Measurements from ENCODE around the gene HSPA4. TPM values are rescaled to one million over a fixed set of nuclear protein-coding genes. Genes with fewer than 3 reads are reported as not detected.

Gene HSPA4
- total and polyA plus RNA-seq, 2 of the 13 experiments (the other 11 are each of a cell fraction or from before 2014, with no cell fraction given): 36.6 to 231 TPM

DNA sequence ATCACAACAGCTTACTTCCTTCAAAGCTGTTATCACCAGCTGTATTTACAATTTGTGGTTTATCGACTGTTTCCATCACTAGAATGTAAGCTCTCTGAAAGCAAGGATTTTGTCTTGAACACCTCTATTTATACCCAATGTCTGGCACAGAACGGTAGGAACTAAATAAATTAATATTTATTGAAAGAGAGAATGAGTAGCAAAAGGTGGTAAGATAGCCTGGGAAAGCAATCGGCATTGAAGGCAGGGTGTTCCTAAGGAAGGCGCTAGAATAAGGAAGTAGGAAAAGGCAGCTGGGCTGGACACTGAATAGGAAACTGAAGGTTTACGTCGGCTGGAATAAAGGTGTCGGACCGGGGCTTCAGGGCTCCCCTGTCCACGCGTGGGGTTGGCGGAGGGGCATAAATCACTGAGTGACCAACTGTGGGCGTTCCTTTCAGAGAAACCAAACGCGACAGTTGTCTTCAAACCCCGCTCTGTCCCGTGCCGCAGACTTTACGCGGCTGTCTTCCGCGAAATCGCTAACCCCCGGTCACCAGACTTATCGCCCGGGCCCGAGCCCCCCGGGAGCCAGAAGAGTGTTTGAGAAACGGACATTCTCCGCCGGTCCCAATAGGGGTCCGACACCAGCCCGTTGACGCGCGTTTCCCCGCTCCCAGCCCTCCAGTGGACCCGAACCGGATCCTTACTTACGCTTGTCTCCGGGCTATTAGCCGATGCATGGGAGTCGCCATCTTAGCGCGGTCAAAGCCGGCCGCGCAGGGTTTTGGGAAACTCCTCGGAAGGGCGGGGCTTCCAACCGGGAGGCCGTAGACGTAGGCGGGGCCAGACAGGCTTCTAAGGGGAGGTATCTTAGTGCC lies 25.8 kb upstream of the HSPA4 start, which contains the start of gene ZCCHC10 (continued):
- TF ChIP-seq, protein P1, sequence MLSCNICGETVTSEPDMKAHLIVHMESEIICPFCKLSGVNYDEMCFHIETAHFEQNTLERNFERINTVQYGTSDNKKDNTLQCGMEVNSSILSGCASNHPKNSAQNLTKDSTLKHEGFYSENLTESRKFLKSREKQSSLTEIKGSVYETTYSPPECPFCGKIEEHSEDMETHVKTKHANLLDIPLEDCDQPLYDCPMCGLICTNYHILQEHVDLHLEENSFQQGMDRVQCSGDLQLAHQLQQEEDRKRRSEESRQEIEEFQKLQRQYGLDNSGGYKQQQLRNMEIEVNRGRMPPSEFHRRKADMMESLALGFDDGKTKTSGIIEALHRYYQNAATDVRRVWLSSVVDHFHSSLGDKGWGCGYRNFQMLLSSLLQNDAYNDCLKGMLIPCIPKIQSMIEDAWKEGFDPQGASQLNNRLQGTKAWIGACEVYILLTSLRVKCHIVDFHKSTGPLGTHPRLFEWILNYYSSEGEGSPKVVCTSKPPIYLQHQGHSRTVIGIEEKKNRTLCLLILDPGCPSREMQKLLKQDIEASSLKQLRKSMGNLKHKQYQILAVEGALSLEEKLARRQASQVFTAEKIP (CRISPR knock-in tag; IDR thresholded peaks at IDR 0.05; ENCODE audit: borderline replicate concordance): no peak
- TF ChIP-seq ZNF382 (CRISPR knock-in tag; IDR thresholded peaks at IDR 0.05; ENCODE audit: borderline replicate concordance) (no peak), CREM (IDR thresholded peaks at IDR 0.05) (0 out of 2 replicates have a peak, but pooled peaks have one; percentile 12), CREM (CRISPR knock-in tag; IDR thresholded peaks at IDR 0.05) (no peak), ZNF761 (CRISPR knock-in tag; conservative IDR thresholded peaks at IDR 0.05) (0 out of 2 replicates have a peak, but pooled peaks have one; percentile 22), PAWR (CRISPR knock-in tag; IDR thresholded peaks at IDR 0.05; ENCODE audit: borderline replicate concordance) (no peak), ZNF891 (CRISPR knock-in tag; IDR thresholded peaks at IDR 0.05) (peak; percentile 29; the same call in 1 of the 2 replicates), TCF7L2 (IDR thresholded peaks at IDR 0.05; ENCODE audit: low read depth, low read length) (no peak), ZNF816 (CRISPR knock-in tag; IDR thresholded peaks at IDR 0.05; ENCODE audit: borderline replicate concordance) (0 out of 2 replicates have a peak, but pooled peaks have one; percentile 49), MED1 (CRISPR knock-in tag; IDR thresholded peaks at IDR 0.05) (peak; percentile 59)
- TF ChIP-seq, protein P2, sequence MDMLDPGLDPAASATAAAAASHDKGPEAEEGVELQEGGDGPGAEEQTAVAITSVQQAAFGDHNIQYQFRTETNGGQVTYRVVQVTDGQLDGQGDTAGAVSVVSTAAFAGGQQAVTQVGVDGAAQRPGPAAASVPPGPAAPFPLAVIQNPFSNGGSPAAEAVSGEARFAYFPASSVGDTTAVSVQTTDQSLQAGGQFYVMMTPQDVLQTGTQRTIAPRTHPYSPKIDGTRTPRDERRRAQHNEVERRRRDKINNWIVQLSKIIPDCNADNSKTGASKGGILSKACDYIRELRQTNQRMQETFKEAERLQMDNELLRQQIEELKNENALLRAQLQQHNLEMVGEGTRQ (IDR thresholded peaks at IDR 0.05; ENCODE audit: low read depth, low read length): no peak
- TF ChIP-seq, protein P2 (CRISPR knock-in tag; IDR thresholded peaks at IDR 0.05; ENCODE audit: borderline replicate concordance): 0 out of 2 replicates have a peak, but pooled peaks have one; percentile 33
- TF ChIP-seq, protein P3, sequence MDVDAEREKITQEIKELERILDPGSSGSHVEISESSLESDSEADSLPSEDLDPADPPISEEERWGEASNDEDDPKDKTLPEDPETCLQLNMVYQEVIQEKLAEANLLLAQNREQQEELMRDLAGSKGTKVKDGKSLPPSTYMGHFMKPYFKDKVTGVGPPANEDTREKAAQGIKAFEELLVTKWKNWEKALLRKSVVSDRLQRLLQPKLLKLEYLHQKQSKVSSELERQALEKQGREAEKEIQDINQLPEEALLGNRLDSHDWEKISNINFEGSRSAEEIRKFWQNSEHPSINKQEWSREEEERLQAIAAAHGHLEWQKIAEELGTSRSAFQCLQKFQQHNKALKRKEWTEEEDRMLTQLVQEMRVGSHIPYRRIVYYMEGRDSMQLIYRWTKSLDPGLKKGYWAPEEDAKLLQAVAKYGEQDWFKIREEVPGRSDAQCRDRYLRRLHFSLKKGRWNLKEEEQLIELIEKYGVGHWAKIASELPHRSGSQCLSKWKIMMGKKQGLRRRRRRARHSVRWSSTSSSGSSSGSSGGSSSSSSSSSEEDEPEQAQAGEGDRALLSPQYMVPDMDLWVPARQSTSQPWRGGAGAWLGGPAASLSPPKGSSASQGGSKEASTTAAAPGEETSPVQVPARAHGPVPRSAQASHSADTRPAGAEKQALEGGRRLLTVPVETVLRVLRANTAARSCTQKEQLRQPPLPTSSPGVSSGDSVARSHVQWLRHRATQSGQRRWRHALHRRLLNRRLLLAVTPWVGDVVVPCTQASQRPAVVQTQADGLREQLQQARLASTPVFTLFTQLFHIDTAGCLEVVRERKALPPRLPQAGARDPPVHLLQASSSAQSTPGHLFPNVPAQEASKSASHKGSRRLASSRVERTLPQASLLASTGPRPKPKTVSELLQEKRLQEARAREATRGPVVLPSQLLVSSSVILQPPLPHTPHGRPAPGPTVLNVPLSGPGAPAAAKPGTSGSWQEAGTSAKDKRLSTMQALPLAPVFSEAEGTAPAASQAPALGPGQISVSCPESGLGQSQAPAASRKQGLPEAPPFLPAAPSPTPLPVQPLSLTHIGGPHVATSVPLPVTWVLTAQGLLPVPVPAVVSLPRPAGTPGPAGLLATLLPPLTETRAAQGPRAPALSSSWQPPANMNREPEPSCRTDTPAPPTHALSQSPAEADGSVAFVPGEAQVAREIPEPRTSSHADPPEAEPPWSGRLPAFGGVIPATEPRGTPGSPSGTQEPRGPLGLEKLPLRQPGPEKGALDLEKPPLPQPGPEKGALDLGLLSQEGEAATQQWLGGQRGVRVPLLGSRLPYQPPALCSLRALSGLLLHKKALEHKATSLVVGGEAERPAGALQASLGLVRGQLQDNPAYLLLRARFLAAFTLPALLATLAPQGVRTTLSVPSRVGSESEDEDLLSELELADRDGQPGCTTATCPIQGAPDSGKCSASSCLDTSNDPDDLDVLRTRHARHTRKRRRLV (CRISPR knock-in tag; IDR thresholded peaks at IDR 0.05): 0 out of 2 replicates have a peak, but pooled peaks have one; percentile 60
- TF ChIP-seq, protein P4, sequence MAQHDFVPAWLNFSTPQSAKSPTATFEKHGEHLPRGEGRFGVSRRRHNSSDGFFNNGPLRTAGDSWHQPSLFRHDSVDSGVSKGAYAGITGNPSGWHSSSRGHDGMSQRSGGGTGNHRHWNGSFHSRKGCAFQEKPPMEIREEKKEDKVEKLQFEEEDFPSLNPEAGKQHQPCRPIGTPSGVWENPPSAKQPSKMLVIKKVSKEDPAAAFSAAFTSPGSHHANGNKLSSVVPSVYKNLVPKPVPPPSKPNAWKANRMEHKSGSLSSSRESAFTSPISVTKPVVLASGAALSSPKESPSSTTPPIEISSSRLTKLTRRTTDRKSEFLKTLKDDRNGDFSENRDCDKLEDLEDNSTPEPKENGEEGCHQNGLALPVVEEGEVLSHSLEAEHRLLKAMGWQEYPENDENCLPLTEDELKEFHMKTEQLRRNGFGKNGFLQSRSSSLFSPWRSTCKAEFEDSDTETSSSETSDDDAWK (CRISPR knock-in tag; IDR thresholded peaks at IDR 0.05): no peak
- TF ChIP-seq, protein P5, sequence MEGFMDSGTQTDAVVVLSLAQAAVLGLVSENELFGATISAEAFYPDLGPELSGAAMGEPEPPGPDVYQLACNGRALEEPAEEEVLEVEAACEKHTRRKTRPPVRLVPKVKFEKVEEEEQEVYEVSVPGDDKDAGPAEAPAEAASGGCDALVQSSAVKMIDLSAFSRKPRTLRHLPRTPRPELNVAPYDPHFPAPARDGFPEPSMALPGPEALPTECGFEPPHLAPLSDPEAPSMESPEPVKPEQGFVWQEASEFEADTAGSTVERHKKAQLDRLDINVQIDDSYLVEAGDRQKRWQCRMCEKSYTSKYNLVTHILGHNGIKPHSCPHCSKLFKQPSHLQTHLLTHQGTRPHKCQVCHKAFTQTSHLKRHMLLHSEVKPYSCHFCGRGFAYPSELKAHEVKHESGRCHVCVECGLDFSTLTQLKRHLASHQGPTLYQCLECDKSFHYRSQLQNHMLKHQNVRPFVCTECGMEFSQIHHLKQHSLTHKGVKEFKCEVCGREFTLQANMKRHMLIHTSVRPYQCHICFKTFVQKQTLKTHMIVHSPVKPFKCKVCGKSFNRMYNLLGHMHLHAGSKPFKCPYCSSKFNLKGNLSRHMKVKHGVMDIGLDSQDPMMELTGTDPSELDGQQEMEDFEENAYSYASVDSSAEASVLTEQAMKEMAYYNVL (CRISPR knock-in tag; IDR thresholded peaks at IDR 0.05; ENCODE audit: borderline replicate concordance): peak; percentile 45; the same call in 1 of the 2 replicates
